DND-41 (cell line): ENCODE results near the gene SLC25A13.

Source experiments
- ATAC-seq: fragments of 200-7000 bp; cut with Tn5 transposase; 3 replicates; pipeline ENCODE4 v1.9.1; 2021; ENCODE audit warnings: low read depth; ENCODE audit not compliant: insufficient read depth
- DNase-seq: peaks from one replicate; pipeline ENCODE4 v3.0.0-alpha.2; 2020
- H2AFZ ChIP-seq: 2 replicates; pipeline ENCODE4 v1.6.0; 2012; ENCODE audit warnings: low read depth, low read length
- H3K27ac ChIP-seq: 2 replicates; pipeline ENCODE4 v1.5.1; 2012; ENCODE audit warnings: low read length, inconsistent platforms
- H3K27me3 ChIP-seq: fragments of 200-600 bp; sonication (generic); 2 replicates; pipeline ENCODE4 v1.6.0; 2012; ENCODE audit warnings: low read length, mild to moderate bottlenecking, inconsistent platforms; ENCODE audit not compliant: insufficient read depth, poor library complexity
- H3K36me3 ChIP-seq: 2 replicates; pipeline ENCODE4 v1.5.1; 2012; ENCODE audit warnings: low read length, inconsistent platforms; ENCODE audit not compliant: insufficient read depth
- H3K4me1 ChIP-seq: 2 replicates; pipeline ENCODE4 v1.5.1; 2012; ENCODE audit warnings: mild to moderate bottlenecking, low read length; ENCODE audit not compliant: insufficient read depth
- H3K4me2 ChIP-seq: 2 replicates; pipeline ENCODE4 v1.6.0; 2012; ENCODE audit warnings: mild to moderate bottlenecking, moderate library complexity, low read length, inconsistent platforms; ENCODE audit not compliant: insufficient read depth
- H3K4me3 ChIP-seq, 2 experiments: fragments of 200-600 bp in 1 of 2; shearing (Covaris generic) in 1 of 2; 2 replicates each; pipeline ENCODE4 v1.5.1; 2012 to 2016; ENCODE audit warnings: inconsistent platforms in 2 of 2, low read length in 2 of 2, mild to moderate bottlenecking in 2 of 2, low read depth in 1 of 2, moderate library complexity in 1 of 2
- H3K79me2 ChIP-seq: 2 replicates; pipeline ENCODE4 v1.6.0; 2012; ENCODE audit warnings: low read length, inconsistent platforms; ENCODE audit not compliant: insufficient read depth
- H3K9ac ChIP-seq: 2 replicates; pipeline ENCODE4 v1.6.0; 2012; ENCODE audit warnings: low read depth, mild to moderate bottlenecking, inconsistent platforms, low read length, moderate library complexity
- H3K9me3 ChIP-seq: 2 replicates; pipeline ENCODE4 v1.5.1; 2012; ENCODE audit warnings: low read length, moderate library complexity, mild to moderate bottlenecking, inconsistent platforms; ENCODE audit not compliant: insufficient read depth, severe bottlenecking
- H4K20me1 ChIP-seq: 2 replicates; pipeline ENCODE4 v1.6.0; 2012; ENCODE audit warnings: low read length; ENCODE audit not compliant: insufficient read depth
- EZH2 ChIP-seq: IDR thresholded peaks from 3 replicates; pipeline ENCODE4 v1.6.1; 2012; ENCODE audit warnings: borderline replicate concordance, low read depth, mild to moderate bottlenecking, moderate library complexity, low read length, inconsistent platforms; ENCODE audit not compliant: severe bottlenecking
- TF ChIP-seq, protein P1 (sequence below): IDR thresholded peaks from 2 replicates; pipeline ENCODE4 v1.5.1; 2012; ENCODE audit warnings: borderline replicate concordance, low read length, moderate library complexity, mild to moderate bottlenecking; ENCODE audit not compliant: poor library complexity, severe bottlenecking; ENCODE audit errors: extremely low read depth

SLC25A13 gene

DNA sequence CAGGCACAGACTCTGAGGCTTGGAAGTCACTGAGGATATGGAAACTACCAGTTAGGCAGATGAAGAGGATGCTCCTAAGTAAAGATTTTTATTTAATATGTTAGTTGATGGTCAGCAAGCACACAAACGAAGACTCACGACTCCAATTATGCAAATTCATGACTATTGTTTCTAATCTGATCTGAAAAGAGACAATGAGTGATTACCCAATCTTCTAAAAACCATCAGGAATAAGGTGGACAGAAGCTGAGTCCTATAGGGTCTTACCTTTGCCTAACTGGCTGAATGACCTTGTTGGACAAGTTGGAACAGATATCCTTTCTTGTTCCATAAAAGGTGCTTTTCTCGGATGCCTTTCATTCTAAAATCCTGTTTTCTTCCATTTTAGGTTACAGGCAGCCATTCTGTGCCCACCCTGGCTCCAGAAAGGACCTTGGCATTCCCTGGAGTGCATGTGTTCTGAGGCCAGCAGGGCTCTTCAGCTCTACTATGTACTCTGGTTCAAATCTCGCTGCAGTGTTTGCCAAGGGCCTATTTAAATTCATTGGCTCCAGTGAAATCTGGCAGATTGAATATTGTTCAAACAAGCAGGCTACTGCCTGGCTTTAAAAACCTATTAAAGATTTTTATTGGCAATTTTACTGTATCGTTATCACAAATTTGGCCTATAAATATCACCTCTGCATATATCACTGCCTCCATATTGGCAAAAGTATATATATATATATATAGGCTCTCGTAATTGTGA is 77.5 kb downstream of the SLC25A13 start:
- Histone ChIP-seq H4K20me1 (no peaks in the 10 kb centered on the region), H3K27me3 (no peaks in the 10 kb centered on the region), H3K79me2 (no peaks in the 10 kb centered on the region), H2AFZ (no peak overlapping the region), H3K4me3 (no peak overlapping the region), H3K36me3 (no peaks in the 10 kb centered on the region), H3K27ac (no peak overlapping the region), H3K9me3 (no peaks in the 10 kb centered on the region), H3K4me2 (no peak overlapping the region), H3K4me1 (no peaks in the 10 kb centered on the region), H3K9ac (no peak overlapping the region)
- no peak for DNase-seq
- no peak for ATAC-seq
- no peak for TF ChIP-seq EZH2
- TF ChIP-seq, protein P1, sequence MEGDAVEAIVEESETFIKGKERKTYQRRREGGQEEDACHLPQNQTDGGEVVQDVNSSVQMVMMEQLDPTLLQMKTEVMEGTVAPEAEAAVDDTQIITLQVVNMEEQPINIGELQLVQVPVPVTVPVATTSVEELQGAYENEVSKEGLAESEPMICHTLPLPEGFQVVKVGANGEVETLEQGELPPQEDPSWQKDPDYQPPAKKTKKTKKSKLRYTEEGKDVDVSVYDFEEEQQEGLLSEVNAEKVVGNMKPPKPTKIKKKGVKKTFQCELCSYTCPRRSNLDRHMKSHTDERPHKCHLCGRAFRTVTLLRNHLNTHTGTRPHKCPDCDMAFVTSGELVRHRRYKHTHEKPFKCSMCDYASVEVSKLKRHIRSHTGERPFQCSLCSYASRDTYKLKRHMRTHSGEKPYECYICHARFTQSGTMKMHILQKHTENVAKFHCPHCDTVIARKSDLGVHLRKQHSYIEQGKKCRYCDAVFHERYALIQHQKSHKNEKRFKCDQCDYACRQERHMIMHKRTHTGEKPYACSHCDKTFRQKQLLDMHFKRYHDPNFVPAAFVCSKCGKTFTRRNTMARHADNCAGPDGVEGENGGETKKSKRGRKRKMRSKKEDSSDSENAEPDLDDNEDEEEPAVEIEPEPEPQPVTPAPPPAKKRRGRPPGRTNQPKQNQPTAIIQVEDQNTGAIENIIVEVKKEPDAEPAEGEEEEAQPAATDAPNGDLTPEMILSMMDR, result no peak

DNA sequence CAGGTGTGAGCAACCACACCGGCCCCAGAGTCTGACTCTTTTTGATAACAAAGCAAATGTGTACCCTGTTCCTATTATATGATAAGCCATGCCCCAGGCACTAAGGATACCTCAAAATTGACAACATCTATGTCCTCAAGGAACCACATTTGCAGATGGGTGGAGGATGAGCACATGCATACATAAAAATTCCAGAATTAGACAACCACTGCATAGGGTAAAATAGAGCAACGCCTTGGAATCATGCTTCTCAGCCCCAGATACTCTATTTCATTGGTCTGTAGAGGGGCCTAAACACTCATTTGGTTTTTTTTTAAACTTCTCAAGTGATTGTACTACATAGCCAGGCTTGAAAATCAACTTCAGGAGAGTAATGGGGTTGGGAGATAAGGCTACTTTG is 78.7 kb downstream of the SLC25A13 start:
- Histone ChIP-seq H3K4me2 (no peak overlapping the region), H3K27ac (no peak overlapping the region), H3K79me2 (no peaks in the 10 kb centered on the region), H3K4me3 (no peak overlapping the region), H2AFZ (no peak overlapping the region), H3K9ac (no peak overlapping the region), H3K27me3 (no peaks in the 10 kb centered on the region), H3K4me1 (no peaks in the 10 kb centered on the region), H3K36me3 (no peaks in the 10 kb centered on the region), H4K20me1 (no peaks in the 10 kb centered on the region), H3K9me3 (no peaks in the 10 kb centered on the region)
- TF ChIP-seq, protein P1, result no peak
- no peak for TF ChIP-seq EZH2
- DNase-seq (no peak), ATAC-seq (no peak)

DNA sequence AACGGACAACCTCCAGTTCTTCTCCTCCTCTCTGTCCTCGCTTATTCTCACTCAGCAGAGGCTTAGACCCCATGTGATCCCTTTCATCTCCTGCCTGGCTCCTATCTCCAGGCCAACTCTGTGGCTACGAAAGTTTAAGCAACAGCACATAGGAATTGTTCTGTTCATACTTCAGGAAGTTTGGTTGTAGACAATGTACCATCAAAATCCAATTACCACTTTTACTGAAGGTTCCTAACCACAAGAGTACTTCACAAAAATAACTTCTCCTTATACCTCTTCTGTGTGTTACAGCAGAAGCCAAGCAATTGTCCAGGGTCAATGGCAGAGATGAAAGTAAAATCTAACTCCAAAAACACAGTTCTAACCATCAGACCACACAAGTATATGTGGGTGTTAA is 80.0 kb downstream of the SLC25A13 start:
- no peak for ATAC-seq
- Histone ChIP-seq H3K27ac (no peak overlapping the region), H3K9ac (no peak overlapping the region), H3K4me3 (no peak overlapping the region), H3K4me1 (no peaks in the 10 kb centered on the region), H3K9me3 (no peaks in the 10 kb centered on the region), H3K36me3 (no peaks in the 10 kb centered on the region), H2AFZ (no peak overlapping the region), H3K4me2 (no peak overlapping the region), H3K27me3 (no peaks in the 10 kb centered on the region), H4K20me1 (no peaks in the 10 kb centered on the region), H3K79me2 (no peaks in the 10 kb centered on the region)
- no peak for TF ChIP-seq EZH2
- TF ChIP-seq, protein P1, result no peak
- DNase-seq, result no peak
